Measurements from ENCODE around the gene CLCN7.
"Not testable (repeated sequence)": the region's sequence is repeated elsewhere in the genome, so short reads cannot be mapped to it uniquely, and the experiment has no call there.

CLCN7 gene

DNA sequence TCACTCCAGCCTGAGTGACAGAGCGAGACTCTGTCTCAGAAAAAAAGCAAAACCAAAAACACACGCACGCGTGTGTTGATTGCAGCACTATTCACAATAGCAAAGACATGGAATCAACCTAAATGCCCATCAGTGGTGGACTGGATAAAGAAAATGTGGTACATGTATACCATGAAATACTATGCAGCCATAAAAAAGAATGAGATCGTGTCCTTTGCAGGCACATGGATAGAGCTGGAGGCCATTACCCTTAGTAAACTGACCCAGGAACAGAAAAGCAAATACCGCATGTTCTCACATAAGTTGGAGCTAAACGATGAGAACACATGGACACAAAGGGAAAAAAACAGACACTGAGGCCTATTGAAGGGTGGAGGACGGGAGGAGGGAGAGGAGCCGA lies 4.1 kb upstream of the CLCN7 start:
- H2AK5ac ChIP-seq (ENCODE audit: low read depth, low read length); H3K79me1 ChIP-seq (ENCODE audit: low read depth, low read length); H3K23ac ChIP-seq (ENCODE audit: low read depth, low read length, poor library complexity); H2BK5ac ChIP-seq (ENCODE audit: low read length); H3K4me2 ChIP-seq (ENCODE audit: insufficient read depth, low read length, poor library complexity, severe bottlenecking); H3K27me3 ChIP-seq (ENCODE audit: control insufficient read depth in 3 of 3, insufficient read depth in 3 of 3, low read depth in 1 of 3, low read length in 3 of 3); H3K4me1 ChIP-seq (ENCODE audit: control insufficient read depth in 2 of 2, insufficient read depth in 1 of 2, low read depth in 1 of 2, low read length in 2 of 2); H2BK15ac ChIP-seq (ENCODE audit: low read length); H3K4me3 ChIP-seq (ENCODE audit: low read length in 2 of 2); H3K9me3 ChIP-seq (replicated peaks in 1 of 2; ENCODE audit: control insufficient read depth in 2 of 2, insufficient read depth in 1 of 2, low read depth in 1 of 2, low read length in 2 of 2); H2BK120ac ChIP-seq (ENCODE audit: low read depth, low read length); H3K27ac ChIP-seq (replicated peaks; ENCODE audit: low read length); H2AFZ ChIP-seq (ENCODE audit: low read length); H2BK12ac ChIP-seq (ENCODE audit: low read length); H3K18ac ChIP-seq (ENCODE audit: low read length); H4K91ac ChIP-seq (ENCODE audit: low read depth, low read length, poor library complexity); H3K36me3 ChIP-seq (replicated peaks in 1 of 2; ENCODE audit: control insufficient read depth in 2 of 2, insufficient read depth in 2 of 2, low read length in 2 of 2); H4K8ac ChIP-seq (ENCODE audit: low read depth, low read length); H3K9ac ChIP-seq (ENCODE audit: low read depth, low read length, poor library complexity); H3K14ac ChIP-seq (ENCODE audit: low read length); DNase-seq (ENCODE audit: low spot score); H3K4ac ChIP-seq (ENCODE audit: low read length): not testable (repeated sequence)
- WGBS, 2 donors (ENCODE audit: extremely low coverage in 2 of 2, insufficient read length in 2 of 2, insufficient replicate concordance in 1 of 2), result no CpG with 5 or more reads among the region's 9 CpGs

DNA sequence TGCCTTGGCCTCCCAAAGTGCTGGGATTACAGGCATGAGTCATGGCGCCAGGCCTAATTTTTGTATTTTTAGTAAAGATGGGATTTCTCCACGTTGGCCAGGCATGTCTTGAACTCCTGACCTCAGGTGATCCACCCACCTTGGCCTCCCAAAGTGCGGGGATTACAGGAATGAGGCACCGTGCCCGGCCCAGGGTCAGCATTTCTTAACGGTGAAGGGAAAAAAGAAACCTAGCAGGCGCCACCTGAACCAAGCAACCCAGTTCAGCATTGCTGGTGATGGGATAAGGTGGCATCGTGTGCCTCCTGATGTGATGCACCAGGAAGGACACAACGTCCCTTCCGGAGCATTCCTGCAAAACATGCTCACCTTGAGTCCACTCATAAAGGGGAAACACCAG lies 2.2 kb upstream of the CLCN7 start:
- Histone ChIP-seq H3K36me3 (replicated peaks in 1 of 2; ENCODE audit: control insufficient read depth in 2 of 2, insufficient read depth in 2 of 2, low read length in 2 of 2) (no peaks in the 10 kb centered on the region), H3K9me3 (replicated peaks in 1 of 2; ENCODE audit: control insufficient read depth in 2 of 2, insufficient read depth in 1 of 2, low read depth in 1 of 2, low read length in 2 of 2) (peaks cover 0 to 5% of the 10 kb centered on the region in 2 donors), H2BK12ac (ENCODE audit: low read length) (no peak overlapping the region), H3K18ac (ENCODE audit: low read length) (no peak overlapping the region), H2BK15ac (ENCODE audit: low read length) (no peak overlapping the region), H2AFZ (ENCODE audit: low read length) (no peak overlapping the region), H3K4ac (ENCODE audit: low read length) (no peak overlapping the region), H3K14ac (ENCODE audit: low read length) (no peak overlapping the region), H4K8ac (ENCODE audit: low read depth, low read length) (no peak overlapping the region), H3K4me3 (ENCODE audit: low read length in 2 of 2) (no peak overlapping the region), H2BK5ac (ENCODE audit: low read length) (no peak overlapping the region), H3K27me3 (ENCODE audit: control insufficient read depth in 3 of 3, insufficient read depth in 3 of 3, low read depth in 1 of 3, low read length in 3 of 3) (no peaks in the 10 kb centered on the region), H3K23ac (ENCODE audit: low read depth, low read length, poor library complexity) (no peak overlapping the region), H4K91ac (ENCODE audit: low read depth, low read length, poor library complexity) (no peak overlapping the region), H2AK5ac (ENCODE audit: low read depth, low read length) (no peak overlapping the region), H3K27ac (replicated peaks; ENCODE audit: low read length) (no peak overlapping the region), H3K4me2 (ENCODE audit: insufficient read depth, low read length, poor library complexity, severe bottlenecking) (no peak overlapping the region), H3K4me1 (ENCODE audit: control insufficient read depth in 2 of 2, insufficient read depth in 1 of 2, low read depth in 1 of 2, low read length in 2 of 2) (peaks cover 4 to 6% of the 10 kb centered on the region in 2 donors), H2BK120ac (ENCODE audit: low read depth, low read length) (no peak overlapping the region), H3K9ac (ENCODE audit: low read depth, low read length, poor library complexity) (no peak overlapping the region), H3K79me1 (ENCODE audit: low read depth, low read length) (peaks cover 6% of the 10 kb centered on the region)
- WGBS, 2 donors (ENCODE audit: extremely low coverage in 2 of 2, insufficient read length in 2 of 2, insufficient replicate concordance in 1 of 2), result no CpG with 5 or more reads among the region's 10 CpGs
- DNase-seq (ENCODE audit: low spot score), result no peak

DNA sequence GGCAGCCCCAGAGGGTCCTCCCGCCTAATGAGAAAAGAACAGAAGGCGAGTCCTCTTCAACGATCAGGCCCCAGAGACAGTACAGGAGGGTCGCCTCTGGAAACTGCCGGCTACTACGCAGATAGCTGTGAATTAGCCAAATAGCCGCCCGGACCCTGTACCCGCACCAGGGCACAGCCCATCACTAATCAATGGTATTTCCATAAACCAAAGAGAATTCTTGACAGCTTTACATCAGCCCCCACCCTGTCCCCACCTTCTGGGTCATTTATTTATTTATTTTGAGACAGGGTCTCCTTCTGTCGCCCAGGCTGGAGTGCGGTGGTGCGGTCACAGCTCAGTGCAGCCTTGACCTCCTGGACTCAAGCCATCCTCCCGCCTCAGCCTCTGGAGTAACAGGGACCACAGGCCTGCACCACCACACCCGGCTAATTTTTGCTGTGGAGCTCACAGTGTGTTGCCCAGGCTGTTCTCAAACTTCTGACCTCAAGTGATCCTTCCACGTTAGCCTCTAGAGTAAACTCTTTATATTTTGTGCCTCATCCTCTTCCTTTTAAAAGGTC lies 805 bp upstream of the CLCN7 start:
- no CpG with 5 or more reads among the region's 15 CpGs for WGBS, 2 donors (ENCODE audit: extremely low coverage in 2 of 2, insufficient read length in 2 of 2, insufficient replicate concordance in 1 of 2)
- peak overlapping the region; percentile 93 for H3K23ac ChIP-seq (ENCODE audit: low read depth, low read length, poor library complexity)
- no peak overlapping the region for H2BK5ac ChIP-seq (ENCODE audit: low read length)
- no peak overlapping the region for H2BK15ac ChIP-seq (ENCODE audit: low read length)
- H3K4me1 ChIP-seq (ENCODE audit: control insufficient read depth in 2 of 2, insufficient read depth in 1 of 2, low read depth in 1 of 2, low read length in 2 of 2), result peaks cover 4 to 12% of the 10 kb centered on the region in 2 donors
- H3K9ac ChIP-seq (ENCODE audit: low read depth, low read length, poor library complexity), result peak overlapping the region; percentile 95
- H2BK120ac ChIP-seq (ENCODE audit: low read depth, low read length), result no peak overlapping the region
- no peak overlapping the region for H2BK12ac ChIP-seq (ENCODE audit: low read length)
- no peaks in the 10 kb centered on the region for H3K27me3 ChIP-seq (ENCODE audit: control insufficient read depth in 3 of 3, insufficient read depth in 3 of 3, low read depth in 1 of 3, low read length in 3 of 3)
- no peak overlapping the region for H3K27ac ChIP-seq (replicated peaks; ENCODE audit: low read length)
- no peak overlapping the region for H4K8ac ChIP-seq (ENCODE audit: low read depth, low read length)
- peak overlapping the region; percentile 91 for H2AK5ac ChIP-seq (ENCODE audit: low read depth, low read length)
- H3K18ac ChIP-seq (ENCODE audit: low read length), result peak overlapping the region; percentile 97
- peaks cover 15% of the 10 kb centered on the region for H3K79me1 ChIP-seq (ENCODE audit: low read depth, low read length)
- peak overlapping the region; percentile 97 for H2AFZ ChIP-seq (ENCODE audit: low read length)
- no peaks in the 10 kb centered on the region for H3K36me3 ChIP-seq (replicated peaks in 1 of 2; ENCODE audit: control insufficient read depth in 2 of 2, insufficient read depth in 2 of 2, low read length in 2 of 2)
- no peak overlapping the region for H3K4ac ChIP-seq (ENCODE audit: low read length)
- H4K91ac ChIP-seq (ENCODE audit: low read depth, low read length, poor library complexity), result no peak overlapping the region
- no peak for DNase-seq (ENCODE audit: low spot score)
- H3K4me2 ChIP-seq (ENCODE audit: insufficient read depth, low read length, poor library complexity, severe bottlenecking), result peak overlapping the region; percentile 75
- peak overlapping the region; percentile 92 to 99 for H3K4me3 ChIP-seq (ENCODE audit: low read length in 2 of 2)
- peaks cover 0 to 3% of the 10 kb centered on the region in 2 donors for H3K9me3 ChIP-seq (replicated peaks in 1 of 2; ENCODE audit: control insufficient read depth in 2 of 2, insufficient read depth in 1 of 2, low read depth in 1 of 2, low read length in 2 of 2)
- no peak overlapping the region for H3K14ac ChIP-seq (ENCODE audit: low read length)

DNA sequence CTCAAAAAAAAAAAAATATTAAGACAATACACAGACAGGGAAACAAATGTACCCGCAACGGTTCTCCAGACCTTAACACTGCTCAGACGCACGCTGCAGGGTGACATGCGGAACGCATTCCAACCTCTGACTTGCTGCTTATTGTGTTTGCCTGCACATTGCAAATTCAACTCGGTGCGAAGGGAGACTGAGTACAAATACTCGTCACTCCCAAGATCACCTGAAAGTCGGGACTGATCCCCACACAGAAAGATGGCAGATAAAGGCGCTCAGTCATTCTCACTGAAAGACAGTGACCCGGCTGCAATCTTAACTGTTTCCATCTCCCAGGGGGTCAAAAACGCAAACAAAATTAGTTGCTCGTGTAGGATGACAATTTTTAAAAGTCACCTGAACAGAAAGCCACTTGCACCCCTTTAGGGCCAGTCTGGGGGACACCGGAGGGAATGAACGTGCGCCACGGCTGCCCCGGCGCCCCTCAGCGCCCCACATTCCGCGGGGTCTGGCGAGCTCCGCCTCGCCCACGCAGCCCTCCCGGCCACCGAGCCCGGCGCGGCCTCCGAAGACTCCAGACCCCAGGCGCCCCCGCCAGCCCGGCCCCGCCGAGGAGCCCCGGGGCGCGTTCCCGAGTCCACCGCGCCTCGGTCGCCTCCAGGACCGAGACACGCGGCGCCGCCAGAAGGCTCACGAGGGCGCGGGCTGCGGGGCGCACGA lies 589 bp downstream of the CLCN7 start:
- no peak overlapping the region for H2BK5ac ChIP-seq (ENCODE audit: low read length)
- H3K9ac ChIP-seq (ENCODE audit: low read depth, low read length, poor library complexity), result peak overlapping the region; percentile 98
- H3K9me3 ChIP-seq (replicated peaks in 1 of 2; ENCODE audit: control insufficient read depth in 2 of 2, insufficient read depth in 1 of 2, low read depth in 1 of 2, low read length in 2 of 2), result peaks cover 0 to 3% of the 10 kb centered on the region in 2 donors
- no peak overlapping the region for H3K4ac ChIP-seq (ENCODE audit: low read length)
- no peak overlapping the region for H3K14ac ChIP-seq (ENCODE audit: low read length)
- no peaks in the 10 kb centered on the region for H3K36me3 ChIP-seq (replicated peaks in 1 of 2; ENCODE audit: control insufficient read depth in 2 of 2, insufficient read depth in 2 of 2, low read length in 2 of 2)
- H2AFZ ChIP-seq (ENCODE audit: low read length), result peak overlapping the region; percentile 97
- H2BK15ac ChIP-seq (ENCODE audit: low read length), result no peak overlapping the region
- peaks cover 4 to 15% of the 10 kb centered on the region in 2 donors for H3K4me1 ChIP-seq (ENCODE audit: control insufficient read depth in 2 of 2, insufficient read depth in 1 of 2, low read depth in 1 of 2, low read length in 2 of 2)
- no peak overlapping the region for H3K27ac ChIP-seq (replicated peaks; ENCODE audit: low read length)
- peak overlapping the region; percentile 93 for H3K23ac ChIP-seq (ENCODE audit: low read depth, low read length, poor library complexity)
- H3K4me2 ChIP-seq (ENCODE audit: insufficient read depth, low read length, poor library complexity, severe bottlenecking), result peak overlapping the region; percentile 70
- H2BK12ac ChIP-seq (ENCODE audit: low read length), result no peak overlapping the region
- no peak overlapping the region for H2AK5ac ChIP-seq (ENCODE audit: low read depth, low read length)
- H2BK120ac ChIP-seq (ENCODE audit: low read depth, low read length), result no peak overlapping the region
- H4K91ac ChIP-seq (ENCODE audit: low read depth, low read length, poor library complexity), result no peak overlapping the region
- peaks cover 19% of the 10 kb centered on the region for H3K79me1 ChIP-seq (ENCODE audit: low read depth, low read length)
- no peaks in the 10 kb centered on the region for H3K27me3 ChIP-seq (ENCODE audit: control insufficient read depth in 3 of 3, insufficient read depth in 3 of 3, low read depth in 1 of 3, low read length in 3 of 3)
- WGBS, 2 donors (ENCODE audit: extremely low coverage in 2 of 2, insufficient read length in 2 of 2, insufficient replicate concordance in 1 of 2), result no CpG with 5 or more reads among the region's 57 CpGs
- no peak overlapping the region for H3K18ac ChIP-seq (ENCODE audit: low read length)
- H4K8ac ChIP-seq (ENCODE audit: low read depth, low read length), result no peak overlapping the region
- H3K4me3 ChIP-seq (ENCODE audit: low read length in 2 of 2), result peak overlapping the region; percentile 92 to 99
- DNase-seq (ENCODE audit: low spot score), result no peak

Measured in neuronal stem cell (in vitro differentiated cells).